Measurements from ENCODE around the gene SALL4. TPM values are rescaled to one million over a fixed set of nuclear protein-coding genes. Genes with fewer than 3 reads are reported as not detected.

The SALL4 gene
- total and polyA plus RNA-seq, 2 experiments from 2014 or later = 122 to 227 TPM

DNA sequence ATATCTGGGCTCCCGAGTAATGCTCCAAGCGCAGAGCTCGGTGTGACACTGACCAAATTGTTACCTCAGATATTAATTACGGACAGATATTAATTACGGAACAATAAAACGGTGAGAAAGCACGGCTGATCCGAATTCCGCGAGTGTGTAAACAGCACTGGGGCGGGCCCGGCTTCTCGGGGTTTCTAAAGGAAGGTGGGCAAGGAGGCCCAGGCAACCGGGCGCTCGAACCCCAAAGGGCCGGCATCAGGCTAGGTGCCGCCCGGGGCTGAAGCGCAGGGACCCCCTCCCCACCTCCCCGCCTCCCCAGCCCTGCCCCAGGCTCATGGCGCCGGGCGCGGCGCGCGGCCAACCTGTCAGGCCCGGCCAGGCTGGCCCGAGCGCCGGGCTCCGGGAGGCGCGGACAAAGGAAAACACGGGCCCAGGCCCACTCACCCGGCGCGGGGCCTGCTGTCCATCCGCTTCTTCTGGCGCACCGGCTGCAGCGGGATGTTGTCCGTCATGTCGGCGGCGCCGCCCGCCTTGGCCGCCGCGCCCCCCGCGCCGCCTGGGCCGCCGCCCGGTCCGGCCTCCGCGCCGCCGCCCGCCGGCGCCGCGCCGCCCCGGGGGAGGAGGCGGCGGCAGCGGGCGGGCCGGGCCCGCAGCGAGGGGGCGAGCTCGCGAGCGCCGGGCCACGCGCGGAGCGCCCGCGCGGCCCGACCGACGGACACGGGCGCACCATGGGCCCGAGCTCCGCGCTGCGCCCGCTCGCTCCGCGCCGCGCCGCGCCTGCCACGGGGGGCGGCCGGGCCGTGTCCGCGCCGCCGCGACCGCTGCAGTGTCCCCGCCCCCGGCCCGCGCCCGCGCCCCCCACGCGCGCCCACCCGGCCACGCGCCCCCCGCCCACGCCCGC lies 34.2 kb downstream of the SALL4 start, which contains the start of gene ATP9A:
TSS of gene ATP9A (minus strand) at position 524 of the 892 bp plus-strand sequence. CDS start at position 503, 21 bp downstream.
- H3K36me3 Mint-ChIP-seq (ENCODE audit: low read depth) = no peaks in the 10 kb centered on the region; the same call in 2 of the 3 replicates
- H3K4me3 ChIP-seq = peak within 1 kb of the TSS; percentile 93
- DNase-seq (ENCODE audit: low spot score) = peak; percentile 60
- H3K27ac Mint-ChIP-seq = no peak within 1 kb of the TSS
- TF ChIP-seq STAT1 (IDR thresholded peaks at IDR 0.05; ENCODE audit: unreplicated experiment) (no peak), CREB1 (CRISPR knock-in tag; IDR thresholded peaks at IDR 0.05; ENCODE audit: low read depth) (no peak), REST (IDR thresholded peaks at IDR 0.05; ENCODE audit: unreplicated experiment) (no peak), POLR2AphosphoS5 (IDR thresholded peaks at IDR 0.05; ENCODE audit: low read depth) (no peak), EZH2 (IDR thresholded peaks at IDR 0.05; ENCODE audit: low read depth, unreplicated experiment) (no peak), ZNF114 (CRISPR knock-in tag; IDR thresholded peaks at IDR 0.05) (no peak), ZNF462 (CRISPR knock-in tag; IDR thresholded peaks at IDR 0.05) (no peak), EZH2phosphoT487 (IDR thresholded peaks at IDR 0.05; ENCODE audit: unreplicated experiment) (no peak), ZNF331 (CRISPR knock-in tag; IDR thresholded peaks at IDR 0.05; ENCODE audit: low read depth) (no peak), JUNB (IDR thresholded peaks at IDR 0.05; ENCODE audit: unreplicated experiment) (no peak), NANOG (IDR thresholded peaks at IDR 0.05; ENCODE audit: borderline replicate concordance) (no peak)
- TF ChIP-seq, protein P1, sequence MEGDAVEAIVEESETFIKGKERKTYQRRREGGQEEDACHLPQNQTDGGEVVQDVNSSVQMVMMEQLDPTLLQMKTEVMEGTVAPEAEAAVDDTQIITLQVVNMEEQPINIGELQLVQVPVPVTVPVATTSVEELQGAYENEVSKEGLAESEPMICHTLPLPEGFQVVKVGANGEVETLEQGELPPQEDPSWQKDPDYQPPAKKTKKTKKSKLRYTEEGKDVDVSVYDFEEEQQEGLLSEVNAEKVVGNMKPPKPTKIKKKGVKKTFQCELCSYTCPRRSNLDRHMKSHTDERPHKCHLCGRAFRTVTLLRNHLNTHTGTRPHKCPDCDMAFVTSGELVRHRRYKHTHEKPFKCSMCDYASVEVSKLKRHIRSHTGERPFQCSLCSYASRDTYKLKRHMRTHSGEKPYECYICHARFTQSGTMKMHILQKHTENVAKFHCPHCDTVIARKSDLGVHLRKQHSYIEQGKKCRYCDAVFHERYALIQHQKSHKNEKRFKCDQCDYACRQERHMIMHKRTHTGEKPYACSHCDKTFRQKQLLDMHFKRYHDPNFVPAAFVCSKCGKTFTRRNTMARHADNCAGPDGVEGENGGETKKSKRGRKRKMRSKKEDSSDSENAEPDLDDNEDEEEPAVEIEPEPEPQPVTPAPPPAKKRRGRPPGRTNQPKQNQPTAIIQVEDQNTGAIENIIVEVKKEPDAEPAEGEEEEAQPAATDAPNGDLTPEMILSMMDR (conservative IDR thresholded peaks at IDR 0.05; ENCODE audit: low read depth in 2 of 2) = no peak
- TF ChIP-seq, protein P2, sequence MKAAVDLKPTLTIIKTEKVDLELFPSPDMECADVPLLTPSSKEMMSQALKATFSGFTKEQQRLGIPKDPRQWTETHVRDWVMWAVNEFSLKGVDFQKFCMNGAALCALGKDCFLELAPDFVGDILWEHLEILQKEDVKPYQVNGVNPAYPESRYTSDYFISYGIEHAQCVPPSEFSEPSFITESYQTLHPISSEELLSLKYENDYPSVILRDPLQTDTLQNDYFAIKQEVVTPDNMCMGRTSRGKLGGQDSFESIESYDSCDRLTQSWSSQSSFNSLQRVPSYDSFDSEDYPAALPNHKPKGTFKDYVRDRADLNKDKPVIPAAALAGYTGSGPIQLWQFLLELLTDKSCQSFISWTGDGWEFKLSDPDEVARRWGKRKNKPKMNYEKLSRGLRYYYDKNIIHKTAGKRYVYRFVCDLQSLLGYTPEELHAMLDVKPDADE (IDR thresholded peaks at IDR 0.05) = no peak
- no peaks in the 10 kb centered on the region for H3K9me2 ChIP-seq (ENCODE audit: insufficient read depth)
- H3F3A ChIP-seq (replicated peaks; ENCODE audit: low read depth) = peaks cover 12% of the 10 kb centered on the region
- H3K4me3 Mint-ChIP-seq = peak within 1 kb of the TSS; percentile 78
- peak; percentile 66 for ATAC-seq
- H3K27ac ChIP-seq (ENCODE audit: low read depth) = no peak within 1 kb of the TSS
- H3K36me3 ChIP-seq (ENCODE audit: insufficient read depth) = no peaks in the 10 kb centered on the region; the same call in 1 of the 2 replicates
- peaks cover 7% of the 10 kb centered on the region for H3K27me3 Mint-ChIP-seq (ENCODE audit: insufficient read depth, low read depth, poor library complexity)
- peak within 1 kb of the TSS; percentile 91; the same call in 1 of the 2 replicates for H2AFZ ChIP-seq
- no peaks in the 10 kb centered on the region for H3K9me3 Mint-ChIP-seq
- peak within 1 kb of the TSS; percentile 97 for H3K4me2 ChIP-seq
- no peaks in the 10 kb centered on the region for H3K4me1 ChIP-seq (ENCODE audit: insufficient read depth)
- H4K20me1 ChIP-seq (replicated peaks; ENCODE audit: insufficient read depth) = no peaks in the 10 kb centered on the region; the same call in 1 of the 2 replicates
- no peaks in the 10 kb centered on the region for H3K79me2 ChIP-seq (replicated peaks; ENCODE audit: insufficient read depth)
- peaks cover 4% of the 10 kb centered on the region; the same call in 2 of the 3 replicates for H3K4me1 Mint-ChIP-seq
- peaks cover 7% of the 10 kb centered on the region; the same call in 1 of the 2 replicates for H3K27me3 ChIP-seq (ENCODE audit: insufficient read depth)

Data from GM23338 (cell line).